GM23248 (cell line): ENCODE results near the gene WDPCP.

Experiments used
- EZH2 ChIP-seq: fragments of 200-600 bp; sonication (generic); IDR thresholded peaks from 2 replicates; pipeline ENCODE4 v1.6.1; 2018; ENCODE audit warnings: antibody characterized with exemption, mild to moderate bottlenecking; ENCODE audit not compliant: insufficient read depth, poor library complexity, severe bottlenecking
- EZH2phosphoT487 ChIP-seq: fragments of 200-600 bp; sonication (generic); IDR thresholded peaks from 2 replicates; pipeline ENCODE4 v1.6.1; 2018; ENCODE audit warnings: antibody characterized with exemption, moderate library complexity, mild to moderate bottlenecking, low read depth; ENCODE audit not compliant: insufficient read depth

DNA sequence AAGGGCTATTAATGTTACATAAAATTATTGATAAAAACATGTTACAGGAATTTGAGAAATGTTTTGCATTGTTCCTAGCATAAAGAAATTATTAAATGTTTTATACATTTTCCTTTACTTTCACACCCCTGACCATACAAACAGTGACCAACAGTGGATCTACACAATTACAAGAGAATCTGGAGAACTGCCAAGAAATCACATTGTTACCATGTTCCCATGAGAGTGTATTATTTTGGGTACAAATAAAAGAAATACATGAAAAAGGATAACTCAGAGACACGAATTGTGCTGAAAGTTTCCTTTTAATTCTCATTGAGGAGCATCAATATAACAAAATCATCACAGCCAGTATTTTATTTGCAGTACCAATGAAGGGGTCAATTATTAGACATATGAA lies 150.1 kb downstream of the WDPCP start:
- TF ChIP-seq EZH2phosphoT487 (no peak), EZH2 (no peak)
